Suprapubic skin (tissue), 3 donors: ENCODE results near the gene LRRC45.

Experiments used
- CTCF ChIP-seq, 2 donors: fragments of 200-600 bp in 1 of 2; fragments of 450-650 bp in 1 of 2; sonication (generic) in 1 of 2; IDR thresholded peaks; one replicate each; pipeline ENCODE4 v1.5.1; 2016 to 2019; ENCODE audit warnings: antibody characterized with exemption in 2 of 2, mild to moderate bottlenecking in 1 of 2, moderate library complexity in 1 of 2
- POLR2A ChIP-seq, 2 donors: fragments of 450-650 bp; IDR thresholded peaks; one replicate each; pipeline ENCODE4 v1.6.1; 2017; ENCODE audit warnings: antibody characterized with exemption in 2 of 2, mild to moderate bottlenecking in 2 of 2, moderate library complexity in 2 of 2

- no peak for TF ChIP-seq CTCF (IDR thresholded peaks at IDR 0.05)
- no peak for TF ChIP-seq POLR2A (IDR thresholded peaks at IDR 0.05)
Observed at GRCh38 chr17:82025401-82026107, 2.4 kb downstream of the LRRC45 start.
